ENCODE measurements around the gene GPR18. TPM values are rescaled to one million over a fixed set of nuclear protein-coding genes. Genes with fewer than 3 reads are reported as not detected.
"Not testable (repeated sequence)": the region's sequence is repeated elsewhere in the genome, so short reads cannot be mapped to it uniquely, and the experiment has no call there.

GPR18 gene
- total and polyA plus RNA-seq, 8 donors: 0.17 to 0.65 (median 0.46) TPM; not detected in 1

- H3K9me3 ChIP-seq: no peaks in the 10 kb centered on the region
- TF ChIP-seq CTCF (IDR thresholded peaks at IDR 0.05): no peak
- intact Hi-C loops (cut with DNase I): no loop called here
- ATAC-seq: no peak
- H3K4me1 ChIP-seq: peaks cover 0 to 20% of the 10 kb centered on the region in 2 donors
- H3K27ac ChIP-seq: peak overlapping the region in 1 of 2 donors; percentile 57
- H3K36me3 ChIP-seq: peaks cover 0 to 27% of the 10 kb centered on the region in 2 donors
- H3K27me3 ChIP-seq: no peaks in the 10 kb centered on the region
- no peak overlapping the region for H3K4me3 ChIP-seq
- no peak for DNase-seq
These were observed 20.1 kb downstream of the GPR18 start for GRCh38 chr13:99237981-99238662.

DNA sequence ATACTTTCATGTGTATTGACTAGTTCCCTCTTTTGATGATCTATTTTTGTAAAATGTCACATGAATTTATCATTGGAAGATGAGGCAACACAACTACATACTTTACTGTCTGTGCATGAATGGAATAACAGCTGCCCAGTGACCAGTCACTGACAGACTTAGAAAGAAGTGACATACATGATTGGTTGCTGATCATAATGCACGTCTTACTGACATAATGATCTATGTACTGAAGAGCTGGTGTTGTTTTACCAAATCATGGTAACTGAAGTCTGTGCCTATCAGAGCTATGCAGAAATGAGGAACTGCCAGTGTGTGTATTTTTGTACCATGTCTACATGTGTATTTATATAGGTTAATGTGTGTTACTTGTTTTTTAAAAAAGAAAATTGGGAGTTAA is 26.5 kb downstream of the GPR18 start:
- intact Hi-C loops (cut with DNase I): no loop called here
- Histone ChIP-seq H3K4me1 (peaks cover 0 to 44% of the 10 kb centered on the region in 2 donors), H3K4me3 (no peak overlapping the region), H3K9me3 (no peaks in the 10 kb centered on the region), H3K27ac (no peak overlapping the region), H3K27me3 (no peaks in the 10 kb centered on the region), H3K36me3 (no peaks in the 10 kb centered on the region)
- ATAC-seq (peak; percentile 14), DNase-seq (no peak)
- TF ChIP-seq CTCF (IDR thresholded peaks at IDR 0.05): no peak

GRCh38 chr13:99230991-99231390 is 27.2 kb downstream of the GPR18 start:
- intact Hi-C loops (cut with DNase I): no loop called here
- no peak overlapping the region for H3K27ac ChIP-seq
- H3K9me3 ChIP-seq: no peaks in the 10 kb centered on the region
- peaks cover 0 to 49% of the 10 kb centered on the region in 2 donors for H3K4me1 ChIP-seq
- ATAC-seq (no peak), DNase-seq (no peak)
- H3K4me3 ChIP-seq: no peak overlapping the region
- H3K36me3 ChIP-seq: no peaks in the 10 kb centered on the region
- TF ChIP-seq CTCF (IDR thresholded peaks at IDR 0.05): no peak
- no peaks in the 10 kb centered on the region for H3K27me3 ChIP-seq

DNA sequence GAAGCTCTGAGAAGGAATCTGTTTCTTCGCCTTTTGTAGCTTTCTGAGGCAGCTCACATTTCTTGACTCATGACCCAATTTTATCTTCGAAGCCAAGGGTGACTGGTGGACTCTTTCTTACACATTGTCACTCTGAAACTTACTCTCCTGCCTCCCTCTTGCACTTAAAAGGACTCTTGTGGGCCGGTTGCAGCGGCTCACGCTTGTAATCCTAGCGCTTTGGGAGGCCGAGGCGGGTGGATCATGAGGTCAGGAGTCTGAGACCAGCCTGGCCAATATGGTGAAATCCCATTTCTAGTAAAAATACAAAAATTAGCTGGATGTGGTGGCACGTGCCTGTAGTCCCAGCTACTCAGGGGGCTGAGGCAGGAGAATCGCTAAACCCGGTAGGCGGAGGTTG is 27.6 kb downstream of the GPR18 start:
- peaks cover 0 to 53% of the 10 kb centered on the region in 2 donors for H3K4me1 ChIP-seq
- H3K36me3 ChIP-seq; intact Hi-C loops (cut with DNase I); H3K27me3 ChIP-seq; H3K4me3 ChIP-seq; DNase-seq; H3K9me3 ChIP-seq; ATAC-seq; H3K27ac ChIP-seq: not testable (repeated sequence)

DNA sequence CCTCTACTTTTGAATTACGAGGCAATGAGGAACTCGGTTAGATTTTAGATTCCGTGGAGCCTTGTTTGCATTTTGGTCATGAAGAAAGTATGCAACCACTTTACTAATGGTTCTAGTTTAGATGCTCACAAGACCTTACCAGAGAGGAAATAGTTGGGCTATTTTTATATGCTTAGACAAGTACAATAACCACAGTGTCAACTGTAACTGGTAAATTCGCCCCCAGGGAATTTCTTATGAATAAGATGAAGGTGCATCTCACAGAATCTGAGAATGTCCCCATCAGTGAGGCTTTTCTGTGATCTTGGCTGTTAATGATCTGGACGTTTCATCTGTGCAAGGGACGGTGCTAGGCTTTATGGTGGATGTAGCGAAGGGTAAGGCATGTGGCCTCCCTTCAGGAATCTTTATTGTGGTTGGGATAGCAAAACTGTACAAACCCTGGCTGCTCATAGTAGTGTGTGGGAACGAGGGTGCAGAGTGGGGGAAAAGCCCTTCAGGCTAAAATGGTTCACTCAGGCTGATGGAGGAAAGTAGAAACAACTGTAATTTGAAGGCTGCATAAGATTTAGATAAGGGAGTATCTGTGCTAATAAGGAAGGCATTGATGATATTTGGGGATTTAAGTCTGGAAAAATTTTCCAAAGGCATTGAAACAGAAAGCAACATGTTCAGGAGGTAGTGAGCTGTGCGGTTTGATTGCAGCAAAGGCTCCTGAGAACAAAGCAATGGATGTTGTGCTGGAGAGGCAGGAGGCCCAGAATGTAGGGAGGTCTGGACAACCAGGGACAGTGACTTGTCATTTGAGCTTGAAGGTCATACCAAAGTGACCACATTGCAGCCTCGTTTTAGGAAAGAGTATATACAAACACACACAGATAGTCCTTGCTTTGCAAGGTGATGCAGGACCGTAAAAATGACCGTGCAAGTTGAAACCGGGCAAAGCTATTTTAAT is 29.2 kb downstream of the GPR18 start:
- Histone ChIP-seq H3K27me3 (no peaks in the 10 kb centered on the region), H3K4me1 (peaks cover 0 to 69% of the 10 kb centered on the region in 2 donors), H3K4me3 (no peak overlapping the region), H3K36me3 (no peaks in the 10 kb centered on the region), H3K9me3 (no peaks in the 10 kb centered on the region), H3K27ac (peak overlapping the region in 1 of 2 donors; percentile 20)
- peak; percentile 56 for ATAC-seq
- no peak for TF ChIP-seq CTCF (IDR thresholded peaks at IDR 0.05)
- intact Hi-C loops (cut with DNase I): no loop called here
- DNase-seq: no peak

All from left lung (tissue), 10 donors.